ENCODE results near the gene SLC22A14.

Gene SLC22A14

DNA sequence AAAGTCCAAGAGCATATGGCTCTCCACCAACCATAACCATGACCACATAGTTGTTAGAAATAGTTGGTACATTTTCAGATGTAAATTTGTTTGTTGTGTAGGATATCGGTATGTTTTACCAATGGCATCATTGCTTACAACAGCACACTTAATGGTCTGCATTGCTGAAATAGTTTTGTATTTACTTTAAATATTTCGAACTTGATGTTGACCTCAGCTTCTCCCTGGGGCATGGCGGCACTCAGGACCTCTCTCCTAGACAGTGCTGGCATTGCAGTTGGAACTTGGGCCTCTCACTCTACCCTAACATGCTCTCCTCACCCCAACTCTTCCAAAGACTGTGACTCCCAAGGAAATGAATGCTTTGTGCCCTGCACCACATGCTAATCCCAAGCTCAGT, 11.5 kb upstream of the SLC22A14 start:
- TF ChIP-seq, protein P1, sequence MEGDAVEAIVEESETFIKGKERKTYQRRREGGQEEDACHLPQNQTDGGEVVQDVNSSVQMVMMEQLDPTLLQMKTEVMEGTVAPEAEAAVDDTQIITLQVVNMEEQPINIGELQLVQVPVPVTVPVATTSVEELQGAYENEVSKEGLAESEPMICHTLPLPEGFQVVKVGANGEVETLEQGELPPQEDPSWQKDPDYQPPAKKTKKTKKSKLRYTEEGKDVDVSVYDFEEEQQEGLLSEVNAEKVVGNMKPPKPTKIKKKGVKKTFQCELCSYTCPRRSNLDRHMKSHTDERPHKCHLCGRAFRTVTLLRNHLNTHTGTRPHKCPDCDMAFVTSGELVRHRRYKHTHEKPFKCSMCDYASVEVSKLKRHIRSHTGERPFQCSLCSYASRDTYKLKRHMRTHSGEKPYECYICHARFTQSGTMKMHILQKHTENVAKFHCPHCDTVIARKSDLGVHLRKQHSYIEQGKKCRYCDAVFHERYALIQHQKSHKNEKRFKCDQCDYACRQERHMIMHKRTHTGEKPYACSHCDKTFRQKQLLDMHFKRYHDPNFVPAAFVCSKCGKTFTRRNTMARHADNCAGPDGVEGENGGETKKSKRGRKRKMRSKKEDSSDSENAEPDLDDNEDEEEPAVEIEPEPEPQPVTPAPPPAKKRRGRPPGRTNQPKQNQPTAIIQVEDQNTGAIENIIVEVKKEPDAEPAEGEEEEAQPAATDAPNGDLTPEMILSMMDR (IDR thresholded peaks at IDR 0.05; ENCODE audit: low read depth, low read length): no peak
- no peak overlapping the region for H3K4me3 ChIP-seq (replicated peaks in 1 of 2; ENCODE audit: low read depth in 2 of 2, low read length in 2 of 2)
- peak in 1 of 2 donors; percentile 2 for DNase-seq (ENCODE audit: low read depth in 2 of 2)

DNA sequence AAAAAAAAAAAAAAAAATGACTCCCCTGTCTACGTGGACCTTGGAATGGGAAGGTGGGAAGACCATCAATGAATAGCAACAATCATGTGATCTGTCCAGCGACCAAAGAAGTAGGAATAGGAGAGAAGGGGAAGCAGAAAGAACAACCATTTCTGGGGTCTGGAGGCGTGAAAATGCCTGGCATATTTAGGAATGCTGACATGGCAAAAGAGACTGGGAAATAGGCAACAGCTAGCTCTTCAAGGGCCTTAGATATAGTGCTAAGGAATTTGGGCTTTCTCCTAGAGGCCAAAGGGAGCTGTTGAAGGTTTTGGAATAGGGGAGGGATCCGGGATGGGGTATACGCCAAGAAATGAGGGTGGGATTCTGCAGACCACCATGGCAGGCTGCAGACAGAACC, 10.5 kb upstream of the SLC22A14 start:
- TF ChIP-seq, protein P1 (IDR thresholded peaks at IDR 0.05; ENCODE audit: low read depth, low read length): no peak
- H3K4me3 ChIP-seq (replicated peaks in 1 of 2; ENCODE audit: low read depth in 2 of 2, low read length in 2 of 2): no peak overlapping the region
- no peak for DNase-seq (ENCODE audit: low read depth in 2 of 2)

DNA sequence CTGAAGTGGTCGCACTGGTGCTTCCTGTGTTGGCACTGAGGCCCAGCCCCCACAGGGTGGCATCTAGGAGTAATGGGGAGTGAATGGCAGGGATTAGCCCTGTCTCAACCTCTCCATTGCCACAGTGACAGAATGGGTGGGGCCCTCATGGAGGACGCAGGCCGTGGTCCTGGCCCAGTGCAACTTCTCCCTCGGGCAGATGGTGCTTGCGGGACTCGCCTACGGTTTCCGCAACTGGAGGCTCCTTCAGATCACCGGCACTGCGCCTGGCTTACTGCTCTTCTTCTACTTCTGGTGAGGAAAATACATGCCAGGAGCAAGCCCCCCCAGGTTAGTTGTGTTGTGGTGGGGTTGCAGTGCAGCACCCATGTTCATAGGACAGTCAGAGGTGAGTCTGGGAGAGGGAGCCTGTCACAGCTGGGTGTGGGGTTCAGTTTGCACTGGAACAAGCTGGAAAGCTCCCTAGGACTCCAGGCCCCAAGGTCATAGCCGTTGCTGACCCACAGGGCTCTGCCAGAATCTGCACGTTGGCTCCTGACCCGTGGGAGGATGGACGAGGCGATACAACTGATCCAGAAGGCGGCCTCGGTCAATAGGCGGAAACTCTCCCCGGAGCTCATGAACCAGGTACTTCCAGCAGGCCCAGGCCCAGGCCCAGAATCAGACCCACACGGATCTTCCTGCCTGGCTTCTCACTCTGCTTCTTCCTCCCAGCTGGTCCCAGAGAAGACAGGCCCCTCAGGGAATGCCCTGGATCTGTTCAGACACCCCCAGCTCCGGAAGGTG, 7.0 kb upstream of the SLC22A14 start:
- H3K4me3 ChIP-seq (replicated peaks in 1 of 2; ENCODE audit: low read depth in 2 of 2, low read length in 2 of 2): no peak overlapping the region
- no peak for DNase-seq (ENCODE audit: low read depth in 2 of 2)
- TF ChIP-seq, protein P1 (IDR thresholded peaks at IDR 0.05; ENCODE audit: low read depth, low read length): no peak

DNA sequence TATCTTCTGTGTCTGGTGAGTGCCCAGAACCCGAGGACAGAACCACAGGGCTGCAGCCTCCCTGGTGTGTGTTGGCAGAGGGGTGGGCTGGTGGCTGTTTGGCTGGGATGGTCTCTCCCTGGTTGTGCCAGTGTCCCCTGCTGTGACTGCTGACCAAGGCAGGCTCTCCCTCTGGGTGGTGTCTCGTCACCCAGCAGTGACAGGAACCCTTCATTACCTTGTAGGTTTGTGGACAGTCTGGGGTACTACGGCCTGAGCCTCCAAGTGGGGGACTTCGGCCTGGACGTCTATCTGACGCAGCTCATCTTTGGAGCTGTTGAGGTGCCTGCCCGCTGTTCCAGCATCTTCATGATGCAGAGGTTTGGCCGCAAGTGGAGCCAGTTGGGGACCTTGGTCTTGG, 6.4 kb upstream of the SLC22A14 start:
- DNase-seq (ENCODE audit: low read depth in 2 of 2): no peak
- TF ChIP-seq, protein P1 (IDR thresholded peaks at IDR 0.05; ENCODE audit: low read depth, low read length): no peak

DNA sequence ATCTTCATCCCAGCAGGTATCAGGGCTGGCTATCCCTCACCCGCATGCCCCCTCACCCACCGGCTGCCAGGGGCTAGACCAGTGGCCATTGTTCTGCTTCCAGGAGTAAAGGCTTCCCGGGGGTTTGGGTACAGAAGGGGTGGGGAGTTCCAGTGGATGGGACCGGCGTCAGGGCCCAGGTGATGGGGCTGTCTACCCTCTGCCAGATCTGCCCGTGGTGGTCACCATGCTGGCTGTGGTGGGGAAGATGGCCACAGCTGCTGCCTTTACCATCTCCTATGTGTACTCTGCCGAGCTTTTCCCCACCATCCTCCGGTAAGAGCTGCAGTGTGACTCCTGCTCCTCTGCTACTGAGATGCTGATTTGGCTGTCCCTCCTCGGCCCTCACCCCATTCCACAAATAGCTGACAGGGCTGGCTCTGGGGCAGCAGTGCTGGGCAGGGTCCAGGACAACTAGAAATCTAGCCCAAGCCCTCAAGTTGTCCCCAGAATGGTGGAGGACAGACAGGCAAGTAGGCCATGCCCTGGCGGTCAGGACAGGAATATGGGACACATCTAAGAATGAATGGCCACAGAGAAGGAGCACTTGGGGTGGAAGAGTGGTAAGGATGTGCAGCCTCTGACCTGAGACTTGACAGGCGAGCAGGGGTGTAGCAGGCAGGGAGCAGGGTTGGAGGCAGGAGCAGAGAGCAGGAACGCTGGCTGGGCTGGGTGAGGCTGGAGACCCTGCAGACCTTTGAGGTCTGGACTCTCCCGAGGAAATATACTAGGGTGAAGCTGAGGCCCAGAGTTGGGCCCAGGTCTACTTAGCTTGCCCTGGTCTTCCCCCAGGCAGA, 5.8 kb upstream of the SLC22A14 start:
- TF ChIP-seq, protein P1 (IDR thresholded peaks at IDR 0.05; ENCODE audit: low read depth, low read length): no peak
- H3K4me3 ChIP-seq (replicated peaks in 1 of 2; ENCODE audit: low read depth in 2 of 2, low read length in 2 of 2): no peak overlapping the region
- DNase-seq (ENCODE audit: low read depth in 2 of 2): no peak

More for the DNA sequence above, 6.4 kb upstream of the SLC22A14 start:
- no peak overlapping the region for H3K4me3 ChIP-seq (replicated peaks in 1 of 2; ENCODE audit: low read depth in 2 of 2, low read length in 2 of 2)

DNA sequence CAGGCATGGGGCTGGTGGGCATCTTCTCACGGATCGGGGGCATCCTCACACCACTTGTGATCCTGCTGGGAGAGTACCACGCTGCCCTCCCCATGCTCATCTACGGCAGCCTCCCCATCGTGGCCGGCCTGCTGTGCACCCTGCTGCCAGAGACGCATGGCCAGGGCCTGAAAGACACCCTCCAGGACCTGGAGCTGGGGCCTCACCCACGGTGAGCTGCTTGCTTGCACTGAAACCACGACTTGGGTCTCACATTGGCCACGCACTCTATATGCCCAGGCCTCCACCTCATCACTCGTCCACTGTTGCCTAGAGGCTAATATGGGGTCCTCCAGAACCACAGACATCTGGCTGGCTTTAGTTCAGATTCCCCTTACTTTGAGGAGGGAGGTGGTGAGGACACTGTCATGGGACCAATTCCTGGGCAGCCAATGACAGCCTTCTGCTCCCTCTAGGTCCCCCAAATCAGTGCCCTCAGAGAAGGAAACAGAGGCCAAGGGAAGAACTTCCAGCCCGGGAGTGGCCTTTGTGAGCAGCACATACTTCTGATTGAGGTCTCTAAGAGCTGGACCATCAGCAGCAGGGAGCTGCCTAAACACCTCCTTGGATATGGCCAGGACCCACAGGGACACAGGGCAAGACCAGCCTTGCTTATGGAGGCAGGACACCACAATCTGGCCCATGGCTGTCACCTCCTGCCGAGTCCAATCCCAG, 5.0 kb upstream of the SLC22A14 start:
- H3K4me3 ChIP-seq (replicated peaks in 1 of 2; ENCODE audit: low read depth in 2 of 2, low read length in 2 of 2): no peak overlapping the region
- TF ChIP-seq, protein P1 (IDR thresholded peaks at IDR 0.05; ENCODE audit: low read depth, low read length): no peak
- no peak for DNase-seq (ENCODE audit: low read depth in 2 of 2)
